Lower lobe of right lung (tissue), 2 donors: ENCODE data around the gene GALNT2. TPM values are rescaled to one million over a fixed set of nuclear protein-coding genes. Genes with fewer than 3 reads are reported as not detected.

Experiments
- ATAC-seq, 2 donors: fragments of 200-7000 bp; cut with Tn5 transposase; one replicate each; pipeline ENCODE4 v1.9.1; 2020 to 2022; ENCODE audit warnings: mild to moderate bottlenecking in 2 of 2, moderate library complexity in 2 of 2
- DNase-seq: peaks from one replicate; pipeline ENCODE4 v3.0.0-alpha.2; 2020
- H3K27ac ChIP-seq: fragments of 200-600 bp; one replicate; pipeline ENCODE4 v1.8.0; 2022
- H3K27me3 ChIP-seq: fragments of 200-600 bp; one replicate; pipeline ENCODE4 v1.8.0; 2022; ENCODE audit warnings: low read depth
- H3K36me3 ChIP-seq: fragments of 200-600 bp; one replicate; pipeline ENCODE4 v1.8.0; 2022; ENCODE audit warnings: mild to moderate bottlenecking
- H3K4me1 ChIP-seq: fragments of 200-600 bp; one replicate; pipeline ENCODE4 v1.8.0; 2022
- H3K4me3 ChIP-seq: fragments of 200-600 bp; one replicate; pipeline ENCODE4 v1.8.0; 2022; ENCODE audit warnings: mild to moderate bottlenecking
- H3K9me3 ChIP-seq: fragments of 200-600 bp; one replicate; pipeline ENCODE4 v1.8.0; 2022
- intact Hi-C: fragments of 100-400 bp; cut with DNase I; formaldehyde crosslinking; loops from one replicate; pipeline ENCODE4 v1.11.0; 2022
- total RNA-seq: library from RNA; stranded (reverse); fragmentation: NEBNext Ultra II Directional; extraction: Animal tissue kit (Norgen Biotek cat#: 25700); gene quantifications from one replicate; pipeline ENCODE4 v1.2.1, GENCODE V29; 2021
- TF ChIP-seq, protein P1 (sequence below): fragments of 200-600 bp; IDR thresholded peaks from one replicate; pipeline ENCODE4 v1.8.0; 2022; ENCODE audit warnings: antibody characterized with exemption, mild to moderate bottlenecking
- donor health status: DM: no; HTN: yes; CAD: no; lungs with severe emphysema.

The GALNT2 gene
- total RNA-seq, 1 donor from 2014 or later = 48.0 TPM

DNA sequence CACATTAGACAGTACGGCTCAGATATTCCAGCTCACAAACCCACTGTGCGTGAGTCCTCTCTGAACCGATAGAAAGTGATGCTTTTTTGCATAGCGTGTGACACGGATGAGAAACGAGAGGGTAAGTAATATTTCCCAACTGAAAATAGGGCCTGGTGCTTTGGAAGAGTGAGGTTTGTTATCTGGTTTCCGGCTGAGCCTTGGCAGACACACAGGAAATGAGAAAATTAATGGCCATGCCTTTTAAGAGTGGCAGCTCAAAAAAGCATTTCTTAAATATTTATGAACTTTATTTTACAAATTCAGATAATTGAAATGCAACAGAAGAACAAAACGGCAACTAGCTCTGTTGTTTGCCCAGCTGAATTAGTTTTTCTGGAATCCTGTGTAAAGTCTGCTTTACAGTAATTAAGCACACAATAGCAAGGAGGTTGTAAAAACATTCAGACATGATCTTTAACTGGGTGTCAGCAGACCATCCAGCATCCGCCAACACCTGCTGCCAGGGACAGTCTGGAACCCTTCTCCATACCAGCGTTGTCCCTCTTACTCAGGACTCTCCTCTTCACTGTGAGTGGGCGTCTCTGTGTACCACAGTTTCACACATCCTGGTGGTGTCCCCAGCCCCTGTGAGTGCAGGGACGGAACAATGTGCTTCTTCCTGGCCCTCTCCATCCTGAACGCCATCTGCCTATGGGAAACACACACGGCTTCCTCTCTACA, 203.7 kb downstream of the GALNT2 start:
- peaks cover 33% of the 10 kb centered on the region for H3K36me3 ChIP-seq
- no peaks in the 10 kb centered on the region for H3K27me3 ChIP-seq
- TF ChIP-seq, protein P1, sequence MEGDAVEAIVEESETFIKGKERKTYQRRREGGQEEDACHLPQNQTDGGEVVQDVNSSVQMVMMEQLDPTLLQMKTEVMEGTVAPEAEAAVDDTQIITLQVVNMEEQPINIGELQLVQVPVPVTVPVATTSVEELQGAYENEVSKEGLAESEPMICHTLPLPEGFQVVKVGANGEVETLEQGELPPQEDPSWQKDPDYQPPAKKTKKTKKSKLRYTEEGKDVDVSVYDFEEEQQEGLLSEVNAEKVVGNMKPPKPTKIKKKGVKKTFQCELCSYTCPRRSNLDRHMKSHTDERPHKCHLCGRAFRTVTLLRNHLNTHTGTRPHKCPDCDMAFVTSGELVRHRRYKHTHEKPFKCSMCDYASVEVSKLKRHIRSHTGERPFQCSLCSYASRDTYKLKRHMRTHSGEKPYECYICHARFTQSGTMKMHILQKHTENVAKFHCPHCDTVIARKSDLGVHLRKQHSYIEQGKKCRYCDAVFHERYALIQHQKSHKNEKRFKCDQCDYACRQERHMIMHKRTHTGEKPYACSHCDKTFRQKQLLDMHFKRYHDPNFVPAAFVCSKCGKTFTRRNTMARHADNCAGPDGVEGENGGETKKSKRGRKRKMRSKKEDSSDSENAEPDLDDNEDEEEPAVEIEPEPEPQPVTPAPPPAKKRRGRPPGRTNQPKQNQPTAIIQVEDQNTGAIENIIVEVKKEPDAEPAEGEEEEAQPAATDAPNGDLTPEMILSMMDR = no peak
- H3K4me3 ChIP-seq = no peak overlapping the region
- ATAC-seq (peak in 1 of 2 donors; percentile 22), DNase-seq (peak; percentile 24)
- peaks cover 18% of the 10 kb centered on the region for H3K4me1 ChIP-seq
- peak overlapping the region; percentile 41 for H3K27ac ChIP-seq
- no peaks in the 10 kb centered on the region for H3K9me3 ChIP-seq
- intact Hi-C loops = no loop called here

DNA sequence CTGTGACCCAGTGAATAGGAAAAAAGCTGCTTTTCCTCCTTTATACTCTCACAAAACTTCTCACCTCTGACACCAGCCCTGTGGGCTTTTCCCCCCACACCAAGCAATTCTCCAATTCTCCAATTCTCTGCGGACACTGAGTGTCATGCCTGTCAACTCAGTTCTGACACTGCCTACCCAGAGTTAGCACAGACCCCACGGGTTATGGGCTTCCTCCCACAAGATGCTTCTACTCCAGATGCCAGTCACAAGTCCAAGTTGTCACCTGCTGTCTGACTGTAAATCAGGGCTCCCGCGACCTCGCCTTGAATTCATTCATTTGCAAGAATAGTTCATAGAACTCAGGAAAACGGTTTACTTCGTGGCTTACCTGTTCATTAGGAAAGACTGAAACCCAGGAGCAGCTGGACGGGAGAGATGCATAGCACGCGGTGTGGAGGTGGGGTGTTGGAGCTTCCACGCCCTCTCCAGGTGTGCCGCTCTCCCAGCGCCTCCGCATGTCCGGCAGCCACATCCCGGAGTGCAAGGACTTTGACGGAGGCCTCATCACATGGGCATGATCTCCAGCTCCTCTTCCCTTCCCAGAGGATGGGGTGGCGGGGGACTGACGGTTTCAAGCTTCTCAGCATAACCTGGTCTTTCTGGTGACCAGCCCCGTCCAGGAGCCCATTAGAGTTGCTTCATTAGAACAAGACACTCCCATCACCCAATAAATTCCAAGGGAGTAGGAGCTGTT, 204.4 kb downstream of the GALNT2 start:
- intact Hi-C loops = no loop called here
- H3K36me3 ChIP-seq = peaks cover 32% of the 10 kb centered on the region
- peak overlapping the region; percentile 41 for H3K27ac ChIP-seq
- H3K4me1 ChIP-seq = peaks cover 18% of the 10 kb centered on the region
- H3K4me3 ChIP-seq = no peak overlapping the region
- DNase-seq (peak; percentile 31), ATAC-seq (no peak)
- TF ChIP-seq, protein P1 = no peak
- no peaks in the 10 kb centered on the region for H3K27me3 ChIP-seq
- no peaks in the 10 kb centered on the region for H3K9me3 ChIP-seq

DNA sequence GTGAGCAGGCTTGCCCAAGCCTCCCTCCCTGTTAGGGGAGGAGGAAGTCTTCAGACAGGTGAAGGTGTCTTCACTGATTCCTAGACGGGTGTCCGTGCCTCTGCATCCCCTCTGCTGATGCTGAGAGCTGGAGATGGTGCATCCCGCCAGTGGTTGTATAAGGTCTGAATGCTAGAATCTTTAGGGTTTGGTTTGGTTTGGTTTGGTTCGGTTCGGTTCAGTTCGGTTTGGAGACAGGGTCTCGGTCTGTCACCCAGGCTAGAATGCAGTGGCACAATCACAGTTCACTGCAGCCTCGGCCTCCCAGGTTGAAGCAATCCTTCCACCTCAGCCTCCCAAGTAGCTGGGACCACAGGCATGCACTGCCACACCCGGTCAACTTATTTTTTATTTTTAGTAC, 205.5 kb downstream of the GALNT2 start:
- ATAC-seq (no peak), DNase-seq (no peak)
- H3K36me3 ChIP-seq = peaks cover 33% of the 10 kb centered on the region
- H3K27me3 ChIP-seq = no peaks in the 10 kb centered on the region
- no peaks in the 10 kb centered on the region for H3K9me3 ChIP-seq
- TF ChIP-seq, protein P1 = no peak
- intact Hi-C loops = no loop called here
- no peak overlapping the region for H3K4me3 ChIP-seq
- H3K27ac ChIP-seq = no peak overlapping the region
- H3K4me1 ChIP-seq = peaks cover 18% of the 10 kb centered on the region

DNA sequence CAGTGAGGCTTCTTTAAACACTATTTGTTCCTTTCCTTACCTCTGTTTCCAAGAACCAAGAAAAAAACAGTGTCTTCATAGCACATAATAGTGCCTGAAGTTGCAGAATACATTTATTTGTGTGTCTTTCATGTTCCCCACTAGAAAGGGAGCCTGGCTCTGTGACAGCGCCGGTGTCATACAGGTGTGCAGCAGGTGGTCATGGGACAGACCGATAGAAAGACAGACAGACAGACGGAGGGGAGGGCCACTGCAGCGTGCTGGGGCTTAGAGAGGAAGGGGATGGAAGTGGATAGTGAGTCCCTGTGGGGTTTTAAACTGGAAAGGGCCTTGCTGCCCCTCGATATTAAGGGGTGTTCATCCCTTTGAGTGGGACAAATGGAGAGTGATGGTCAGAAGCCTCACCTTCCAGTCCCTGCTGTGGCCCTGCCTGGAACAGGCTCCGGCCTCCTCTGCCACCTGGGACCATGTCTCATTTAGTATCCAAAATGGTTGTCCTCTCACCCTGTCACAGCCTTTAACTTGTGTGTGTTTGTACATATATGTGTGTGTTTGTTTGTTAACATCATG, 206.2 kb downstream of the GALNT2 start:
- Histone ChIP-seq H3K4me3 (no peak overlapping the region), H3K27me3 (no peaks in the 10 kb centered on the region), H3K4me1 (peaks cover 18% of the 10 kb centered on the region), H3K9me3 (no peaks in the 10 kb centered on the region), H3K36me3 (peaks cover 37% of the 10 kb centered on the region), H3K27ac (no peak overlapping the region)
- intact Hi-C loops = no loop called here
- DNase-seq (no peak), ATAC-seq (no peak)
- TF ChIP-seq, protein P1 = no peak

DNA sequence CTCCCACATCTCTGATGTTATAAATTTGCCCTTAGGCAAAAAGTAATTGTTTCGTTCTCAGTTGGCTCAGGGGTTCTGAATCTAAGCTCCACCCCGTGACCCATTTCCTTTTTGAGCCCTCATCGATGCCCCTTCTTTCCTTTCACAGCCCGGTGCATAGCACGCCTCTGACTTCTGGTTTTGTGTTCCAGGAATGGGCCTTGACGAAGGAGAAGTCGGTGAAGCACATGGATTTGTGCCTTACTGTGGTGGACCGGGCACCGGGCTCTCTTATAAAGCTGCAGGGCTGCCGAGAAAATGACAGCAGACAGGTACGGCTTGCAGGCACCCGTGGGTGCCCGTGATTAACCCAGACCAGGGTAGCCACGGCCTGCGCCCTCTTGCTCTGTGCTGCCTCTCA, 207.2 kb downstream of the GALNT2 start:
- Histone ChIP-seq H3K4me3 (no peak overlapping the region), H3K9me3 (no peaks in the 10 kb centered on the region), H3K27ac (no peak overlapping the region), H3K27me3 (no peaks in the 10 kb centered on the region), H3K36me3 (peaks cover 48% of the 10 kb centered on the region), H3K4me1 (peaks cover 10% of the 10 kb centered on the region)
- TF ChIP-seq, protein P1 = no peak
- DNase-seq = peak; percentile 39
- ATAC-seq = no peak
- intact Hi-C loops = no loop called here
